ENCODE data around the gene CBX6.

GRCh38 chr22:38830845-38831108, 41.2 kb downstream of the CBX6 start:
- TF ChIP-seq CTCF (IDR thresholded peaks at IDR 0.05; ENCODE audit: borderline replicate concordance, extremely low read depth, low read length, poor library complexity, severe bottlenecking), result no peak
- TF ChIP-seq EZH2 (IDR thresholded peaks at IDR 0.05; ENCODE audit: borderline replicate concordance, low read depth, low read length, severe bottlenecking), result no peak
